Gastroesophageal sphincter (tissue), 4 donors: ENCODE measurements around the gene TMPRSS15. TPM values are rescaled to one million over a fixed set of nuclear protein-coding genes. Genes with fewer than 3 reads are reported as not detected.

Experiments used
- ATAC-seq: fragments of 150-250 bp; one replicate; pipeline ENCODE4 v1.9.1; 2016; ENCODE audit warnings: mild to moderate bottlenecking, moderate library complexity
- H3K27ac ChIP-seq, 4 donors: fragments of 200-600 bp; sonication (generic) in 3 of 4; 1 replicate in 3 of 4; 2 replicates in 1 of 4; pipeline ENCODE4 v1.5.1; 2016 to 2019
- H3K27me3 ChIP-seq: fragments of 200-600 bp; sonication (generic); one replicate; pipeline ENCODE4 v1.5.1; 2019
- H3K36me3 ChIP-seq, 2 donors: fragments of 200-600 bp; sonication (generic); one replicate each; pipeline ENCODE4 v1.5.1; 2019; ENCODE audit warnings: control low read depth in 1 of 2
- H3K4me1 ChIP-seq, 3 donors: fragments of 200-600 bp; sonication (generic); 1 replicate in 2 of 3; 2 replicates in 1 of 3; pipeline ENCODE4 v1.5.1; 2016 to 2019; ENCODE audit warnings: control low read depth in 2 of 3
- H3K4me3 ChIP-seq, 2 donors: fragments of 200-600 bp; sonication (generic); one replicate each; pipeline ENCODE4 v1.5.1; 2019; ENCODE audit warnings: mild to moderate bottlenecking in 1 of 2, moderate library complexity in 1 of 2
- H3K9me3 ChIP-seq, 3 donors: fragments of 200-600 bp; sonication (generic); one replicate each; pipeline ENCODE4 v1.5.1; 2017 to 2019; ENCODE audit warnings: control low read depth in 2 of 3
- EP300 ChIP-seq: sonication (generic); formaldehyde crosslinking; IDR thresholded peaks from one replicate; pipeline ENCODE4 v1.6.1; 2017; ENCODE audit warnings: antibody characterized with exemption, mild to moderate bottlenecking
- POLR2A ChIP-seq, 2 donors: fragments of 450-650 bp; IDR thresholded peaks; one replicate each; pipeline ENCODE4 v1.6.1; 2017; ENCODE audit warnings: antibody characterized with exemption in 2 of 2, mild to moderate bottlenecking in 2 of 2, moderate library complexity in 1 of 2
- POLR2AphosphoS5 ChIP-seq: sonication (generic); formaldehyde crosslinking; IDR thresholded peaks from one replicate; pipeline ENCODE4 v1.6.1; 2017; ENCODE audit warnings: antibody characterized with exemption
- WGBS, 2 donors: methylation state at CpG; one replicate each; pipeline ENCODE4 v1.1.5; 2018; ENCODE audit warnings: low coverage in 1 of 2; 5-methylcytosine and 5-hydroxymethylcytosine counted together
- total RNA-seq, 4 donors: library from RNA; depleted of rRNA; stranded (reverse); fragments of >200 nt; gene quantifications; one replicate each; pipeline ENCODE4 v1.1.0, GENCODE V29; 2016
- TF ChIP-seq, protein P1 (sequence below), 4 experiments: fragments of 200-600 bp in 2 of 4; fragments of 450-650 bp in 2 of 4; sonication (generic) in 1 of 4; IDR thresholded peaks; one replicate each; pipeline ENCODE4 v1.5.1; 2017 to 2019; ENCODE audit warnings: antibody characterized with exemption in 4 of 4, mild to moderate bottlenecking in 2 of 4, moderate library complexity in 2 of 4

The TMPRSS15 gene
- total RNA-seq, 4 donors from 2014 or later = not detected

DNA sequence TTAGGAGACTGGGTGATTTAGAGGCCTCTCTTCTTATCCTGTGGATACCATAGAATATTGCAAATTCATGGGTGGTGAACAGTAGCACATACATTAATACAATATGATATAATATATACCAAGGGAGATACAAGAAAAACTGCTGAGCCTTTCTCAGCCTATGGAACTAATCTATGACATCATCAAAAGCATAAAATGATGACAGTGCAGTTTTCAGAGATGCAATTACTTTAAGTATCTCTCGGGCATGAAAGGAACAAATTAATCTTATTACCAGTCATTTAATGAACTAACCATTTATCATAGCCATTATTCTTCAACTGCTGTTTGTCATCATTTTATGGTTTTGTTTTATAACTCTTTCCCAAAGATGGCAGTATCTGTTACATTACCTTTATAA, 155.4 kb downstream of the TMPRSS15 start:
- H3K27ac ChIP-seq = no peak overlapping the region
- TF ChIP-seq POLR2AphosphoS5 = no peak
- TF ChIP-seq, protein P1, sequence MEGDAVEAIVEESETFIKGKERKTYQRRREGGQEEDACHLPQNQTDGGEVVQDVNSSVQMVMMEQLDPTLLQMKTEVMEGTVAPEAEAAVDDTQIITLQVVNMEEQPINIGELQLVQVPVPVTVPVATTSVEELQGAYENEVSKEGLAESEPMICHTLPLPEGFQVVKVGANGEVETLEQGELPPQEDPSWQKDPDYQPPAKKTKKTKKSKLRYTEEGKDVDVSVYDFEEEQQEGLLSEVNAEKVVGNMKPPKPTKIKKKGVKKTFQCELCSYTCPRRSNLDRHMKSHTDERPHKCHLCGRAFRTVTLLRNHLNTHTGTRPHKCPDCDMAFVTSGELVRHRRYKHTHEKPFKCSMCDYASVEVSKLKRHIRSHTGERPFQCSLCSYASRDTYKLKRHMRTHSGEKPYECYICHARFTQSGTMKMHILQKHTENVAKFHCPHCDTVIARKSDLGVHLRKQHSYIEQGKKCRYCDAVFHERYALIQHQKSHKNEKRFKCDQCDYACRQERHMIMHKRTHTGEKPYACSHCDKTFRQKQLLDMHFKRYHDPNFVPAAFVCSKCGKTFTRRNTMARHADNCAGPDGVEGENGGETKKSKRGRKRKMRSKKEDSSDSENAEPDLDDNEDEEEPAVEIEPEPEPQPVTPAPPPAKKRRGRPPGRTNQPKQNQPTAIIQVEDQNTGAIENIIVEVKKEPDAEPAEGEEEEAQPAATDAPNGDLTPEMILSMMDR (IDR thresholded peaks at IDR 0.05) = no peak
- TF ChIP-seq EP300 = no peak
- no peak for TF ChIP-seq POLR2A (IDR thresholded peaks at IDR 0.05)
- no peaks in the 10 kb centered on the region for H3K9me3 ChIP-seq
- peaks cover 0 to 15% (median 3%) of the 10 kb centered on the region in 3 donors for H3K4me1 ChIP-seq
- no peaks in the 10 kb centered on the region for H3K36me3 ChIP-seq
- no peak overlapping the region for H3K4me3 ChIP-seq
- no peak for ATAC-seq
- WGBS, 2 donors = 77 to 79% methylated on average over 1 of the region's 1 CpG
- peaks cover 26% of the 10 kb centered on the region for H3K27me3 ChIP-seq

DNA sequence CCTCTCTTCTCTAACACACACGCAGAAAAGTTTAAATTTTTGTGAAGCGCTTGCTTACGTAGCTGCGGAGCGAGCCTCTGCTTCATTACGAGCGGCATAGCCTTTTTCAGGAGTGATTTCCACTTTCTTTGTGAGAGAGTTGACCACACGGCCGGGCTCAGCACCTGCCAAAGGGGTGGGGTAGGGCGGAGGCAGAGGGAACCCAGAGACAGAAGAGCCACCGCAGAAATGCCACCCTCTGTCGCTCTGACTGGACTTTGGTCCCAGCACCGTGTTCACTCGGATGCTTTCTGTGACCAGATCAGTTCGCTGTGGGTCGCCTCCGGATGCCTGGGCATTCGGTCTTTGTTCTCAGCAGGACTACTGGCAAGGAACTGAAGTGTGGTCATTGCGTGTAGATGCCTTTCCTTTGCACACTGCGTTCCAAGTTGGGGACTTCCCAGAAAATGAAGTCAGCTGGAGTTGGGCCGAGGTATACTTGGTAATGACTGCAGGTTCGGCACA, 158.1 kb downstream of the TMPRSS15 start:
- Histone ChIP-seq H3K27me3 (peaks cover 32% of the 10 kb centered on the region), H3K4me1 (peaks cover 0 to 15% (median 3%) of the 10 kb centered on the region in 3 donors), H3K9me3 (no peaks in the 10 kb centered on the region), H3K36me3 (no peaks in the 10 kb centered on the region), H3K27ac (peak overlapping the region in 1 of 4 donors; percentile 36), H3K4me3 (peak overlapping the region in 1 of 2 donors; percentile 47)
- peak; percentile 34 for ATAC-seq
- 22 to 56% methylated on average over 2 to 5 of the region's 22 CpGs for WGBS, 2 donors
- TF ChIP-seq, protein P1 (IDR thresholded peaks at IDR 0.05) = no peak
- TF ChIP-seq EP300 = no peak
- no peak for TF ChIP-seq POLR2AphosphoS5
- no peak for TF ChIP-seq POLR2A (IDR thresholded peaks at IDR 0.05)

DNA sequence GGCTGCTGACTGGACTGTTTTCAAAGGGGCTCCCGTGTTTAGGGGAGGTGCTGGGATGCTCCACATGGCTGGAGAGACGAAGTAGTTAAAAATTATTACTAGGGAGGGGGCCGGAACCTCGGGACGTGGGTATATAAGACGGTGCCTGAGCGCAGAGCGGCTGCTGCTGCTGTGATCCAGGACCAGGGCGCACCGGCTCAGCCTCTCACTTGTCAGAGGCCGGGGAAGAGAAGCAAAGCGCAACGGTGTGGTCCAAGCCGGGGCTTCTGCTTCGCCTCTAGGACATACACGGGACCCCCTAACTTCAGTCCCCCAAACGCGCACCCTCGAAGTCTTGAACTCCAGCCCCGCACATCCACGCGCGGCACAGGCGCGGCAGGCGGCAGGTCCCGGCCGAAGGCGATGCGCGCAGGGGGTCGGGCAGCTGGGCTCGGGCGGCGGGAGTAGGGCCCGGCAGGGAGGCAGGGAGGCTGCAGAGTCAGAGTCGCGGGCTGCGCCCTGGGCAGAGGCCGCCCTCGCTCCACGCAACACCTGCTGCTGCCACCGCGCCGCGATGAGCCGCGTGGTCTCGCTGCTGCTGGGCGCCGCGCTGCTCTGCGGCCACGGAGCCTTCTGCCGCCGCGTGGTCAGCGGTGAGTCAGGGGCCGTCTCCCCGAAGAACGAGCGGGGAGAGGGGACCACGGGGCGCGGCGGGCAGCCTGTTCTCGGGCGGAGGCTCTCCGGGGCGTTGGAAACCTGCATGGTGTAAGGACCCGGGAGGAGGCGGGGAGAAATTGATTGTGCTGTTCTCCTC, 158.7 kb downstream of the TMPRSS15 start, which contains the start of gene CHODL:
CHODL (plus strand) TSS at position 163 of the 793 bp plus-strand sequence; CDS start at position 554, 391 bp downstream.
- WGBS, 2 donors = 6% methylated on average over 2 to 11 of the region's 72 CpGs

DNA sequence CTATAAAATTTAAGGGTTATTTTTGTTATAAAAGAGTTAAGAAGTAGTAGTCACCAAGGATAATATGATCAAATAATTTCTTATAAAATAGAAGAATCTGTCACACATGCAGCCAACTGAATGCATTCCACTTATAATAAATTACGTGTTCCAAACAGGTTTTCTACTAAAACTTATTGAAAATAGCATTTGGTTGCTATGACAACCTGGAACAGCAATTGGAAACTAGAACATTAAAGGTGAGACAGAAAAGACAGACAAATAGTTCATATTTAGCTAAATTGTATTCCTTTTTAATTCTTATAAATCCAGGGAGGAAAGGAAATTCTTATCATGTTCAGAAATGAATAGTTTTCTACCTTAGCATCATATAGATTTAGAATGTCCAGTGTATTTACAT, 168.0 kb downstream of the TMPRSS15 start:
- ATAC-seq = no peak
- Histone ChIP-seq H3K4me3 (no peak overlapping the region), H3K9me3 (no peaks in the 10 kb centered on the region), H3K36me3 (no peaks in the 10 kb centered on the region), H3K4me1 (no peaks in the 10 kb centered on the region), H3K27ac (no peak overlapping the region), H3K27me3 (no peaks in the 10 kb centered on the region)
- WGBS, 2 donors = 65 to 79% methylated on average over 1 of the region's 1 CpG
- TF ChIP-seq, protein P1 (IDR thresholded peaks at IDR 0.05) = no peak
- TF ChIP-seq POLR2A (IDR thresholded peaks at IDR 0.05) (no peak), POLR2AphosphoS5 (no peak), EP300 (no peak)

More for the DNA sequence above, 158.7 kb downstream of the TMPRSS15 start, which contains the start of gene CHODL:
- ATAC-seq = peak; percentile 22
- peaks cover 0 to 15% (median 3%) of the 10 kb centered on the region in 3 donors for H3K4me1 ChIP-seq
- TF ChIP-seq, protein P1 (IDR thresholded peaks at IDR 0.05) = no peak
- TF ChIP-seq EP300 (no peak), POLR2A (IDR thresholded peaks at IDR 0.05) (no peak), POLR2AphosphoS5 (no peak)
- no peaks in the 10 kb centered on the region for H3K9me3 ChIP-seq
- no peaks in the 10 kb centered on the region for H3K36me3 ChIP-seq
- peak within 1 kb of the TSS in 1 of 2 donors; percentile 47 for H3K4me3 ChIP-seq
- H3K27ac ChIP-seq = peak within 1 kb of the TSS in 1 of 4 donors; percentile 36
- H3K27me3 ChIP-seq = peaks cover 32% of the 10 kb centered on the region
